ENCODE data around the gene RNF17.

DNA sequence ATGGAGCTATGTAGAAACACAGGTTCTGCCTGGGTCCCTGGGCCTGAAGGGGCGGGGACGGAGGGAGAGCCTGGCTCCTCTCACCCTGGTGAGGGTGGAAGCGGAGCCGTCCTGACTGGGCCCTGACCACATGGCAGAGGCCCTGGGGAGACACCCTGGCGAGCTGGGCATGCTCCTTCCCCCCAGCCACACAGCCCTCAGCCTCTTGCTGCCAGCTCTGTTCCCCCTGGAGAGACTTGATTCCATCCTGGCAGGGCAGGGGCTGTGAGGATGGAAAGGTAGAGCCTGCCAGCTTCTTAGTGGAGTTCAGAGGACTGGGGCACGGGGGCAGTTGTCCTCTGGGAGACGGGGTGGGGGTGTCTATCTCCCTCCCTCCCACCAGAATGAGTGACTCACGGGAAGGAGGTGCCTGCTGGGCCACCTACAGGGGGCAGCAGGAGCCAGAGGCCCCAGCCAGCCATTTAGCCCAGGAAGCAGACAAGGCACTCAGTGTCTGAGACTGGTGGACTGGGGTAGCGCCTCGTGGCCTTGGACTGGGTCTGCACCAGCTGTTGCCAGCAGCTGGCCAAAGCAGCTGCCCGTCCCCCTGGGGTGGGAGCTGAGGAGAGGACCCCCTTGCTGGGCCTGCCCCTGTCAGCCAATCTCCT lies 22.8 kb upstream of the RNF17 start:
- TF ChIP-seq EZH2 (IDR thresholded peaks at IDR 0.05; ENCODE audit: borderline replicate concordance, low read length), result no peak
- TF ChIP-seq, protein P1, sequence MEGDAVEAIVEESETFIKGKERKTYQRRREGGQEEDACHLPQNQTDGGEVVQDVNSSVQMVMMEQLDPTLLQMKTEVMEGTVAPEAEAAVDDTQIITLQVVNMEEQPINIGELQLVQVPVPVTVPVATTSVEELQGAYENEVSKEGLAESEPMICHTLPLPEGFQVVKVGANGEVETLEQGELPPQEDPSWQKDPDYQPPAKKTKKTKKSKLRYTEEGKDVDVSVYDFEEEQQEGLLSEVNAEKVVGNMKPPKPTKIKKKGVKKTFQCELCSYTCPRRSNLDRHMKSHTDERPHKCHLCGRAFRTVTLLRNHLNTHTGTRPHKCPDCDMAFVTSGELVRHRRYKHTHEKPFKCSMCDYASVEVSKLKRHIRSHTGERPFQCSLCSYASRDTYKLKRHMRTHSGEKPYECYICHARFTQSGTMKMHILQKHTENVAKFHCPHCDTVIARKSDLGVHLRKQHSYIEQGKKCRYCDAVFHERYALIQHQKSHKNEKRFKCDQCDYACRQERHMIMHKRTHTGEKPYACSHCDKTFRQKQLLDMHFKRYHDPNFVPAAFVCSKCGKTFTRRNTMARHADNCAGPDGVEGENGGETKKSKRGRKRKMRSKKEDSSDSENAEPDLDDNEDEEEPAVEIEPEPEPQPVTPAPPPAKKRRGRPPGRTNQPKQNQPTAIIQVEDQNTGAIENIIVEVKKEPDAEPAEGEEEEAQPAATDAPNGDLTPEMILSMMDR (conservative IDR thresholded peaks at IDR 0.05 in 1 of 2, IDR thresholded peaks at IDR 0.05 in 1 of 2; ENCODE audit: extremely low read depth in 1 of 2, insufficient read depth in 1 of 2, low read depth in 1 of 2, low read length in 2 of 2), result peak; percentile 16 to 53
